ENCODE results near the gene PTPRN2.

Gene PTPRN2

GRCh38 chr7:158094671-158095226 lies 492.9 kb downstream of the PTPRN2 start:
- DNase-seq (ENCODE audit: low spot score) = no peak

- no peak for DNase-seq (ENCODE audit: low spot score)
Measured at GRCh38 chr7:158094046-158094445, 493.6 kb downstream of the PTPRN2 start.

GRCh38 chr7:158093156-158093796 lies 494.3 kb downstream of the PTPRN2 start:
- DNase-seq (ENCODE audit: low spot score) = no peak

GRCh38 chr7:158087196-158087595 lies 500.4 kb downstream of the PTPRN2 start:
- DNase-seq (ENCODE audit: low spot score) = no peak

- DNase-seq (ENCODE audit: low spot score) = no peak
Measured at GRCh38 chr7:158085741-158086695, 501.6 kb downstream of the PTPRN2 start.

GRCh38 chr7:158084555-158084954 lies 503.1 kb downstream of the PTPRN2 start:
- no peak for DNase-seq (ENCODE audit: low spot score)

GRCh38 chr7:158083526-158084310 lies 503.9 kb downstream of the PTPRN2 start:
- no peak for DNase-seq (ENCODE audit: low spot score)

GRCh38 chr7:158082761-158083160 lies 504.9 kb downstream of the PTPRN2 start:
- DNase-seq (ENCODE audit: low spot score) = no peak

GRCh38 chr7:158080899-158081445 lies 506.7 kb downstream of the PTPRN2 start:
- DNase-seq (ENCODE audit: low spot score) = no peak

GRCh38 chr7:158077934-158078910 lies 509.4 kb downstream of the PTPRN2 start:
- DNase-seq (ENCODE audit: low spot score) = no peak

- no peak for DNase-seq (ENCODE audit: low spot score)
Measured at GRCh38 chr7:158077151-158077840, 510.3 kb downstream of the PTPRN2 start.

GRCh38 chr7:158076656-158077055 lies 511.0 kb downstream of the PTPRN2 start:
- DNase-seq (ENCODE audit: low spot score) = no peak

- no peak for DNase-seq (ENCODE audit: low spot score)
Measured at GRCh38 chr7:158076215-158076614, 511.4 kb downstream of the PTPRN2 start.

- DNase-seq (ENCODE audit: low spot score) = no peak
Measured at GRCh38 chr7:158075633-158076001, 512.0 kb downstream of the PTPRN2 start.

- no peak for DNase-seq (ENCODE audit: low spot score)
Measured at GRCh38 chr7:158074896-158075632, 512.6 kb downstream of the PTPRN2 start.

GRCh38 chr7:158073845-158074840 lies 513.5 kb downstream of the PTPRN2 start:
- DNase-seq (ENCODE audit: low spot score) = no peak

- no peak for DNase-seq (ENCODE audit: low spot score)
Measured at GRCh38 chr7:158072991-158073730, 514.5 kb downstream of the PTPRN2 start.
